ENCODE results near the gene CLHC1. TPM values are rescaled to one million over a fixed set of nuclear protein-coding genes. Genes with fewer than 3 reads are reported as not detected.
"Not testable (repeated sequence)": the region's sequence is repeated elsewhere in the genome, so short reads cannot be mapped to it uniquely, and the experiment has no call there.

Gene CLHC1
- total RNA-seq, 4 donors from 2014 or later, result 3.0 to 16.8 (median 3.8) TPM

- H3K4me3 ChIP-seq, result no peak overlapping the region
- H3K27me3 ChIP-seq, result no peaks in the 10 kb centered on the region
- TF ChIP-seq POLR2A (IDR thresholded peaks at IDR 0.05) (no peak), EP300 (IDR thresholded peaks at IDR 0.05) (no peak), POLR2AphosphoS5 (IDR thresholded peaks at IDR 0.05) (no peak)
- TF ChIP-seq, protein P1, sequence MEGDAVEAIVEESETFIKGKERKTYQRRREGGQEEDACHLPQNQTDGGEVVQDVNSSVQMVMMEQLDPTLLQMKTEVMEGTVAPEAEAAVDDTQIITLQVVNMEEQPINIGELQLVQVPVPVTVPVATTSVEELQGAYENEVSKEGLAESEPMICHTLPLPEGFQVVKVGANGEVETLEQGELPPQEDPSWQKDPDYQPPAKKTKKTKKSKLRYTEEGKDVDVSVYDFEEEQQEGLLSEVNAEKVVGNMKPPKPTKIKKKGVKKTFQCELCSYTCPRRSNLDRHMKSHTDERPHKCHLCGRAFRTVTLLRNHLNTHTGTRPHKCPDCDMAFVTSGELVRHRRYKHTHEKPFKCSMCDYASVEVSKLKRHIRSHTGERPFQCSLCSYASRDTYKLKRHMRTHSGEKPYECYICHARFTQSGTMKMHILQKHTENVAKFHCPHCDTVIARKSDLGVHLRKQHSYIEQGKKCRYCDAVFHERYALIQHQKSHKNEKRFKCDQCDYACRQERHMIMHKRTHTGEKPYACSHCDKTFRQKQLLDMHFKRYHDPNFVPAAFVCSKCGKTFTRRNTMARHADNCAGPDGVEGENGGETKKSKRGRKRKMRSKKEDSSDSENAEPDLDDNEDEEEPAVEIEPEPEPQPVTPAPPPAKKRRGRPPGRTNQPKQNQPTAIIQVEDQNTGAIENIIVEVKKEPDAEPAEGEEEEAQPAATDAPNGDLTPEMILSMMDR (IDR thresholded peaks at IDR 0.05), result no peak
- no peaks in the 10 kb centered on the region for H3K9me3 ChIP-seq
- peaks cover 10 to 23% (median 11%) of the 10 kb centered on the region in 3 donors for H3K4me1 ChIP-seq
- no peak overlapping the region for H3K27ac ChIP-seq
- no peaks in the 10 kb centered on the region for H3K36me3 ChIP-seq
- WGBS, 2 donors (ENCODE audit: low coverage in 1 of 2), result 39 to 53% methylated on average over 2 of the region's 2 CpGs
- ATAC-seq, result no peak
Measured at GRCh38 chr2:55148269-55148668, 83.8 kb downstream of the CLHC1 start.

DNA sequence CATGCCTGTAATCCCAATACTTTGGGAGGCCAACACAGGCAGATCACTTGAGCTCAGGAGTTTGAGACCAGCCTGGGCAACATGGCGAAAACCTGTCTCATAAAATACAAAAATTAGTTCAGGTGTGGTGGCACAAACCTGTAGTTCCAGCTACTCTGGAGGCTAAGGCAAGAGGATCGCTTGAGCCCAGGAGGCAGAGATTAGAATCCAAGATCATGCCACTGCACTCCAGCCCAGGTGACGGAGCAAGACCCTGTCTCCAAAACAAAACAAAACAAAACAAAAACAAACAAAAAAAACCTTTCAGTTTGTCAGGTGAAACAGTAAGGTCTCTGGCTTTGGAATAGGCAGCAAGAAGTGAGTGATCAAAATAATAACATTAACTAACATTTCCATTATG, 84.6 kb downstream of the CLHC1 start:
- ATAC-seq, result no peak
- Histone ChIP-seq H3K27ac (no peak overlapping the region), H3K27me3 (no peaks in the 10 kb centered on the region), H3K4me1 (peaks cover 5 to 17% (median 6%) of the 10 kb centered on the region in 3 donors), H3K9me3 (no peaks in the 10 kb centered on the region), H3K36me3 (no peaks in the 10 kb centered on the region), H3K4me3 (no peak overlapping the region)
- WGBS, 2 donors (ENCODE audit: low coverage in 1 of 2), result 100% methylated on average over 2 of the region's 3 CpGs; no CpG with 5 or more reads in 1 of the 2 donors
- TF ChIP-seq POLR2A (IDR thresholded peaks at IDR 0.05) (no peak), EP300 (IDR thresholded peaks at IDR 0.05) (no peak), POLR2AphosphoS5 (IDR thresholded peaks at IDR 0.05) (no peak)
- TF ChIP-seq, protein P1 (IDR thresholded peaks at IDR 0.05), result no peak

DNA sequence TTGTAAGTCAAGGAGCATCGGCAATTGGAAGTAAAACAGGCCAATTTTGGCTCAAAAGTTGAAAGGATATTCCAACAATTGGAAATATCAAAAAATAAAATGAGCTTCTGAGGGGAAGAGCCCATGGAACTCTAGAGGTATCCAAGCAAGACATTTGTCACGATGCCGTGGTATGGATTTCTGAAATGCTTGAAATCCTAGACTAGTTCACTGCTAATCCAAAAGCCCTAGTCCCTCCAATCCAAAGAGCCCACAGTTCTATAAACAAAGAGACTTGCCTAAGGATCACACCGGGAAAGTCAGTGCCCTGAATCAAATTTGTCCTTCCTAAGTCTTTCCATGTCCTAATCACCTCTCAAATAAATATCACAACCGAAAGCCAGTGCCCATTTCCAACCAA, 85.1 kb downstream of the CLHC1 start:
- Histone ChIP-seq H3K4me1 (peaks cover 5 to 17% (median 6%) of the 10 kb centered on the region in 3 donors), H3K36me3 (no peaks in the 10 kb centered on the region), H3K27me3 (no peaks in the 10 kb centered on the region), H3K9me3 (no peaks in the 10 kb centered on the region), H3K4me3 (no peak overlapping the region), H3K27ac (no peak overlapping the region)
- TF ChIP-seq POLR2AphosphoS5 (IDR thresholded peaks at IDR 0.05) (no peak), EP300 (IDR thresholded peaks at IDR 0.05) (no peak), POLR2A (IDR thresholded peaks at IDR 0.05) (no peak)
- TF ChIP-seq, protein P1 (IDR thresholded peaks at IDR 0.05), result no peak
- WGBS, 2 donors (ENCODE audit: low coverage in 1 of 2), result 87% methylated on average over 5 of the region's 5 CpGs
- no peak for ATAC-seq

DNA sequence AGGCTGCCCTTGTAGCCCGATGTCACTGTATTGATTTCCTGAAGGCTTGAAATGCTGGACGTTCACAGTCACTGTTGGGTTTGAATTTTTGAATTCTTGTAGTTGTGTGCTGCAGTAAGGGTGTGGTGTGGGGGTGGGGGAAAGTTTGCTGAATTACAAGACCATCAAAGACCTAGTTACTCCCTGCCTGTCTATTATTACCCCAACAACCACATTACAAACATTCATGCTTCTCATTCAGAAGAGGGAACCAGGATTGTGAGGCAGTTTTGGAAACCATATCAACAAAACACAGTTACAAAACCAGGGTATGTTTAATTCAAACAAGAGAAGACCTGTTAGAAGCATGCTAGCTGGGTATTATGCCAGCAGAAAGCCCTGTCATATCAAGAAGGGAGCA, 85.8 kb downstream of the CLHC1 start:
- no peak for ATAC-seq
- Histone ChIP-seq H3K4me1 (peaks cover 0 to 16% (median 0%) of the 10 kb centered on the region in 3 donors), H3K27ac (no peak overlapping the region), H3K4me3 (no peak overlapping the region), H3K36me3 (no peaks in the 10 kb centered on the region), H3K27me3 (no peaks in the 10 kb centered on the region), H3K9me3 (no peaks in the 10 kb centered on the region)
- TF ChIP-seq, protein P1 (IDR thresholded peaks at IDR 0.05), result no peak
- TF ChIP-seq EP300 (IDR thresholded peaks at IDR 0.05) (no peak), POLR2A (IDR thresholded peaks at IDR 0.05) (no peak), POLR2AphosphoS5 (IDR thresholded peaks at IDR 0.05) (no peak)
- WGBS, 2 donors (ENCODE audit: low coverage in 1 of 2), result 74 to 75% methylated on average over 2 of the region's 2 CpGs

DNA sequence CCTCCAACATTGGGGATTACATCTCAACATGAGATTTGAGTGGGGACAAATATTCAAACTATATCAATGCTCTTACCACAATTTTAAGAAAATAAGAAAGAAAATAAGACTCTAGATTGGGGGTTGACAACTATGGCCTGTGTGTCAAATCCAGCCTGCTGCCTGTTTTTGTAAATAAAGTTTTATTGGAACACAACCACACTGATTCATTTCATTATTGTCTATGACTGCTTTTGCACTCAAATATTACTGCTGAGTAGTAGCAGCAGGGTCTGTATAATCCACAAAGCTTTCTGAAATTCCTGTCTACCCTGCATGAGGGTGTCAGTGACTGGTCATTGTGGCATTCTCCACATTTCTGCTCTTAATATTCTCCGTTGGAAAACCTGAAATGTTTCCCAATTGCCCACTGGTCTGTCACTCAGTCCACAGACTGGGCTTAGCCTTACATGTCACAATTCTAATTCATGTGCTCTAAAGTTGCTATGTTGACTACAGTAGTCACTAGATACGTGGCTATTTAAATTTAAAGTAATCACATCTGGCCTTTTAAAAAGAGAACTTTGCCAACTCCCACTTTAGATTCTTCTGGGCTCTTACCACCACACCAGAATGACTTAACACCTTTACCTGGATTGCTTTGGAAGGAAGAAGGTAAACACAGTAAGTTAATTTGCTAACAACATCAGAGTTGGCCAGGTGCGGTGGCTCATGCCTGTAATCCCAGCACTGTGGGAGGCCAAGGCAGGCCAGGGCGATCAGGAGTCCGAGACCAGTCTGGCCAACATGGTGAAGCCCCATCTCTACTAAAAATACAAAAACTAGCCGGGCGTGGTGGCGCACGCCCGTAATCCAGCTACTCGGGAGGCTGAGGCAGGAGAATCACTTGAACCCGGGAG, 86.9 kb downstream of the CLHC1 start:
- peaks cover 0 to 18% (median 0%) of the 10 kb centered on the region in 3 donors for H3K4me1 ChIP-seq
- 67 to 82% methylated on average over 1 to 8 of the region's 12 CpGs for WGBS, 2 donors (ENCODE audit: low coverage in 1 of 2)
- no peaks in the 10 kb centered on the region for H3K27me3 ChIP-seq
- no peaks in the 10 kb centered on the region for H3K9me3 ChIP-seq
- no peak for ATAC-seq
- no peaks in the 10 kb centered on the region for H3K36me3 ChIP-seq
- no peak for TF ChIP-seq EP300 (IDR thresholded peaks at IDR 0.05)
- TF ChIP-seq POLR2AphosphoS5 (IDR thresholded peaks at IDR 0.05), result no peak
- TF ChIP-seq, protein P1 (IDR thresholded peaks at IDR 0.05), result no peak
- H3K27ac ChIP-seq, result no peak overlapping the region
- no peak overlapping the region for H3K4me3 ChIP-seq

GRCh38 chr2:55143706-55144105, 88.4 kb downstream of the CLHC1 start:
- not testable (repeated sequence) for ATAC-seq, H3K36me3 ChIP-seq, H3K27ac ChIP-seq, H3K9me3 ChIP-seq, H3K27me3 ChIP-seq, H3K4me3 ChIP-seq
- H3K4me1 ChIP-seq, result peaks cover 0 to 30% (median 0%) of the 10 kb centered on the region in 3 donors
- WGBS, 2 donors (ENCODE audit: low coverage in 1 of 2), result 94% methylated on average over 2 of the region's 2 CpGs; no CpG with 5 or more reads in 1 of the 2 donors
